ENCODE measurements around the gene LRPPRC.
"Not testable (repeated sequence)": the region's sequence is repeated elsewhere in the genome, so short reads cannot be mapped to it uniquely, and the experiment has no call there.

LRPPRC gene

GRCh38 chr2:43931293-43931692, 64.5 kb downstream of the LRPPRC start:
- no peak overlapping the region for H3K27ac ChIP-seq (ENCODE audit: poor library complexity, severe bottlenecking)
- H3K4me1 ChIP-seq (ENCODE audit: insufficient read depth, poor library complexity, severe bottlenecking) = no peaks in the 10 kb centered on the region
- no peaks in the 10 kb centered on the region for H3K9me3 ChIP-seq (ENCODE audit: severe bottlenecking)
- H3K4me3 ChIP-seq (ENCODE audit: severe bottlenecking) = no peak overlapping the region
- H3K36me3 ChIP-seq (ENCODE audit: low read depth) = peaks cover 89% of the 10 kb centered on the region
- ATAC-seq (ENCODE audit: low read depth) (no peak), DNase-seq (ENCODE audit: low spot score) (no peak)
- no peak for TF ChIP-seq CTCF (IDR thresholded peaks at IDR 0.05; ENCODE audit: poor library complexity, severe bottlenecking)
- H3K27me3 ChIP-seq (ENCODE audit: insufficient read depth, poor library complexity, severe bottlenecking) = no peaks in the 10 kb centered on the region

- DNase-seq (ENCODE audit: low spot score) (no peak), ATAC-seq (ENCODE audit: low read depth) (no peak)
- Histone ChIP-seq H3K36me3 (ENCODE audit: low read depth) (peaks cover 90% of the 10 kb centered on the region), H3K27me3 (ENCODE audit: insufficient read depth, poor library complexity, severe bottlenecking) (no peaks in the 10 kb centered on the region), H3K4me1 (ENCODE audit: insufficient read depth, poor library complexity, severe bottlenecking) (no peaks in the 10 kb centered on the region), H3K4me3 (ENCODE audit: severe bottlenecking) (no peak overlapping the region), H3K27ac (ENCODE audit: poor library complexity, severe bottlenecking) (no peak overlapping the region), H3K9me3 (ENCODE audit: severe bottlenecking) (no peaks in the 10 kb centered on the region)
- TF ChIP-seq CTCF (IDR thresholded peaks at IDR 0.05; ENCODE audit: poor library complexity, severe bottlenecking) = no peak
Measured at GRCh38 chr2:43927442-43927841, 68.3 kb downstream of the LRPPRC start.

- Histone ChIP-seq H3K9me3 (ENCODE audit: severe bottlenecking) (no peaks in the 10 kb centered on the region), H3K4me3 (ENCODE audit: severe bottlenecking) (no peak overlapping the region), H3K36me3 (ENCODE audit: low read depth) (peaks cover 92% of the 10 kb centered on the region), H3K27me3 (ENCODE audit: insufficient read depth, poor library complexity, severe bottlenecking) (no peaks in the 10 kb centered on the region), H3K27ac (ENCODE audit: poor library complexity, severe bottlenecking) (no peak overlapping the region), H3K4me1 (ENCODE audit: insufficient read depth, poor library complexity, severe bottlenecking) (no peaks in the 10 kb centered on the region)
- DNase-seq (ENCODE audit: low spot score) (no peak), ATAC-seq (ENCODE audit: low read depth) (no peak)
- no peak for TF ChIP-seq CTCF (IDR thresholded peaks at IDR 0.05; ENCODE audit: poor library complexity, severe bottlenecking)
Measured at GRCh38 chr2:43925431-43925830, 70.4 kb downstream of the LRPPRC start.

- Histone ChIP-seq H3K9me3 (ENCODE audit: severe bottlenecking) (no peaks in the 10 kb centered on the region), H3K27ac (ENCODE audit: poor library complexity, severe bottlenecking) (no peak overlapping the region), H3K4me3 (ENCODE audit: severe bottlenecking) (no peak overlapping the region), H3K4me1 (ENCODE audit: insufficient read depth, poor library complexity, severe bottlenecking) (no peaks in the 10 kb centered on the region), H3K27me3 (ENCODE audit: insufficient read depth, poor library complexity, severe bottlenecking) (no peaks in the 10 kb centered on the region), H3K36me3 (ENCODE audit: low read depth) (peaks cover 93% of the 10 kb centered on the region)
- DNase-seq (ENCODE audit: low spot score) (no peak), ATAC-seq (ENCODE audit: low read depth) (no peak)
- no peak for TF ChIP-seq CTCF (IDR thresholded peaks at IDR 0.05; ENCODE audit: poor library complexity, severe bottlenecking)
Measured at GRCh38 chr2:43924463-43924862, 71.3 kb downstream of the LRPPRC start.

- not testable (repeated sequence) for H3K27ac ChIP-seq (ENCODE audit: poor library complexity, severe bottlenecking); H3K9me3 ChIP-seq (ENCODE audit: severe bottlenecking); H3K27me3 ChIP-seq (ENCODE audit: insufficient read depth, poor library complexity, severe bottlenecking); ATAC-seq (ENCODE audit: low read depth); DNase-seq (ENCODE audit: low spot score); H3K4me3 ChIP-seq (ENCODE audit: severe bottlenecking); H3K4me1 ChIP-seq (ENCODE audit: insufficient read depth, poor library complexity, severe bottlenecking)
- peaks cover 90% of the 10 kb centered on the region for H3K36me3 ChIP-seq (ENCODE audit: low read depth)
Measured at GRCh38 chr2:43911136-43911790, 84.5 kb downstream of the LRPPRC start.
